Transverse colon (tissue), 4 donors: ENCODE data around the gene TGFBR3L. TPM values are rescaled to one million over a fixed set of nuclear protein-coding genes. Genes with fewer than 3 reads are reported as not detected.
A peak's percentile ranks its signal among the peaks of the same experiment; 100 is the strongest.
"Not testable (repeated sequence)": the region's sequence is repeated elsewhere in the genome, so short reads cannot be mapped to it uniquely, and the experiment has no call there.

Source experiments
- DNase-seq: peaks from one replicate; pipeline ENCODE4 v3.0.0-alpha.2; 2019
- H3K27ac ChIP-seq, 4 donors: fragments of 200-600 bp; sonication (generic); 2 replicates each; pipeline ENCODE4 v1.5.1; 2016 to 2018; ENCODE audit warnings: inconsistent platforms in 4 of 4
- H3K27me3 ChIP-seq: fragments of 200-600 bp; sonication (generic); 2 replicates; pipeline ENCODE4 v1.5.1; 2017; ENCODE audit warnings: inconsistent platforms
- H3K36me3 ChIP-seq, 4 donors: fragments of 200-600 bp; sonication (generic); 2 replicates each; pipeline ENCODE4 v1.5.1; 2017 to 2019; ENCODE audit warnings: inconsistent platforms in 4 of 4
- H3K4me1 ChIP-seq, 4 donors: fragments of 200-600 bp; sonication (generic); 2 replicates each; pipeline ENCODE4 v1.5.1; 2017 to 2020; ENCODE audit warnings: inconsistent platforms in 4 of 4
- H3K4me3 ChIP-seq, 4 donors: fragments of 200-600 bp; sonication (generic); 1 replicate in 1 of 4; 2 replicates in 3 of 4; pipeline versions ENCODE4 v1.5.1 to v1.6.1; 2017 to 2019; ENCODE audit warnings: inconsistent platforms in 4 of 4
- H3K9me3 ChIP-seq, 2 donors: fragments of 200-600 bp; sonication (generic); 2 replicates each; pipeline ENCODE4 v1.5.1; 2017 to 2019; ENCODE audit warnings: inconsistent platforms in 2 of 2
- CTCF ChIP-seq, 5 experiments: fragments of 200-600 bp in 3 of 5; fragments of 450-650 bp in 2 of 5; sonication (generic) in 3 of 5; IDR thresholded peaks; 1 replicate in 2 of 5; 2 replicates in 3 of 5; pipeline ENCODE4 v1.5.1; 2016 to 2017; ENCODE audit warnings: antibody characterized with exemption in 5 of 5, inconsistent platforms in 3 of 5, mild to moderate bottlenecking in 2 of 5, moderate library complexity in 1 of 5
- EP300 ChIP-seq: sonication (generic); formaldehyde crosslinking; IDR thresholded peaks from one replicate; pipeline ENCODE4 v1.6.1; 2017; ENCODE audit warnings: antibody characterized with exemption, low read depth
- POLR2A ChIP-seq: fragments of 450-650 bp; IDR thresholded peaks from one replicate; pipeline ENCODE4 v1.6.1; 2016; ENCODE audit warnings: antibody characterized with exemption, mild to moderate bottlenecking, moderate library complexity
- POLR2AphosphoS5 ChIP-seq, 3 donors: sonication (generic); formaldehyde crosslinking; IDR thresholded peaks; one replicate each; pipeline ENCODE4 v1.6.1; 2016; ENCODE audit warnings: antibody characterized with exemption in 3 of 3
- WGBS, 2 donors: methylation state at CpG; one replicate each; pipeline ENCODE4 v1.1.5; 2018; ENCODE audit warnings: low coverage in 1 of 2; 5-methylcytosine and 5-hydroxymethylcytosine counted together
- in situ Hi-C, 4 donors: fragments of 200-750 bp; cut with MboI; loops; one replicate each; pipeline versions ENCODE4 v1.15.0 to v1.15.1; 2017; ENCODE audit warnings: low sequenced_read_pairs in 3 of 4, low pct_ligation_motif_present in 1 of 4, low pct_unique_long_range_greater_than_20kb in 1 of 4
- intact Hi-C: fragments of 100-400 bp; cut with DNase I; formaldehyde crosslinking; loops from one replicate; pipeline ENCODE4 v1.15.1; 2023; ENCODE audit warnings: low total_unique reads
- total RNA-seq, 4 donors: library from RNA; depleted of rRNA; stranded (reverse); fragments of >200 nt; gene quantifications; one replicate each; pipeline ENCODE4 v1.1.0, GENCODE V29; 2016

Gene TGFBR3L
- total RNA-seq, 4 donors from 2014 or later, result 1.4 TPM; not detected in 3

- Histone ChIP-seq H3K4me3 (no peak overlapping the region), H3K27ac (peak overlapping the region; percentile 60 to 91 (median 83)), H3K36me3 (peaks cover 0 to 16% (median 6%) of the 10 kb centered on the region in 4 donors), H3K4me1 (peaks cover 32 to 48% (median 40%) of the 10 kb centered on the region in 4 donors), H3K27me3 (no peaks in the 10 kb centered on the region), H3K9me3 (no peaks in the 10 kb centered on the region)
- no peak for TF ChIP-seq EP300
- TF ChIP-seq POLR2A, result no peak
- no peak for TF ChIP-seq CTCF (IDR thresholded peaks at IDR 0.05)
- no peak for TF ChIP-seq POLR2AphosphoS5 (IDR thresholded peaks at IDR 0.05)
- DNase-seq, result no peak
- WGBS, 2 donors, result 60 to 93% methylated on average over 1 to 18 of the region's 23 CpGs
- intact Hi-C loops (no loop called here), in situ Hi-C loops (no loop called here)
Measured at GRCh38 chr19:7927605-7928333, 13.1 kb downstream of the TGFBR3L start.

- no peak for DNase-seq
- peaks cover 32 to 48% (median 40%) of the 10 kb centered on the region in 4 donors for H3K4me1 ChIP-seq
- H3K27ac ChIP-seq, result peak overlapping the region; percentile 60 to 91 (median 83)
- H3K4me3 ChIP-seq, result no peak overlapping the region
- H3K27me3 ChIP-seq, result no peaks in the 10 kb centered on the region
- no peaks in the 10 kb centered on the region for H3K9me3 ChIP-seq
- in situ Hi-C loops (no loop called here), intact Hi-C loops (no loop called here)
- 71% methylated on average over 9 of the region's 9 CpGs; no CpG with 5 or more reads in 1 of the 2 donors for WGBS, 2 donors
- H3K36me3 ChIP-seq, result peaks cover 0 to 21% (median 8%) of the 10 kb centered on the region in 4 donors
- no peak for TF ChIP-seq POLR2A
- no peak for TF ChIP-seq CTCF (IDR thresholded peaks at IDR 0.05)
- TF ChIP-seq EP300, result no peak
- no peak for TF ChIP-seq POLR2AphosphoS5 (IDR thresholded peaks at IDR 0.05)
Measured at GRCh38 chr19:7928334-7928706, 13.7 kb downstream of the TGFBR3L start.

- H3K9me3 ChIP-seq, result no peaks in the 10 kb centered on the region
- DNase-seq, result no peak
- TF ChIP-seq POLR2A (no peak), CTCF (IDR thresholded peaks at IDR 0.05) (peak in 3 of 5 experiments; percentile 18 to 31 (median 30)), POLR2AphosphoS5 (IDR thresholded peaks at IDR 0.05) (peak in 1 of 3 donors; percentile 19), EP300 (no peak)
- no peak overlapping the region for H3K4me3 ChIP-seq
- in situ Hi-C loops, result no loop called here
- H3K4me1 ChIP-seq, result peaks cover 32 to 48% (median 40%) of the 10 kb centered on the region in 4 donors
- H3K27me3 ChIP-seq, result no peaks in the 10 kb centered on the region
- peak overlapping the region; percentile 79 to 91 (median 83) for H3K27ac ChIP-seq
- intact Hi-C loops, result no loop called here
- WGBS, 2 donors, result 57 to 77% methylated on average over 5 to 21 of the region's 24 CpGs
- peaks cover 0 to 27% (median 11%) of the 10 kb centered on the region in 4 donors for H3K36me3 ChIP-seq
Measured at GRCh38 chr19:7928741-7929701, 14.4 kb downstream of the TGFBR3L start.

GRCh38 chr19:7930030-7930429 is 15.4 kb downstream of the TGFBR3L start:
- intact Hi-C loops, result loop anchor here (10.0 kb wide), 1 partner anchor 75 kb away; the partner anchor contains the start of gene ELAVL1
- DNase-seq, H3K27me3 ChIP-seq, H3K9me3 ChIP-seq, in situ Hi-C loops, H3K4me3 ChIP-seq: not testable (repeated sequence)
- H3K27ac ChIP-seq, result peak overlapping the region; percentile 79 to 91 (median 83)
- H3K36me3 ChIP-seq, result peaks cover 0 to 32% (median 16%) of the 10 kb centered on the region in 4 donors
- WGBS, 2 donors, result 86% methylated on average over 10 of the region's 11 CpGs; no CpG with 5 or more reads in 1 of the 2 donors
- peaks cover 28 to 44% (median 35%) of the 10 kb centered on the region in 4 donors for H3K4me1 ChIP-seq
